Neural progenitor cell (in vitro differentiated cells): ENCODE measurements around the gene CCDC136. TPM values are rescaled to one million over a fixed set of nuclear protein-coding genes. Genes with fewer than 3 reads are reported as not detected.

Experiments used
- DNase-seq: peaks from one replicate; pipeline ENCODE4 v3.0.0-alpha.2; 2016; ENCODE audit warnings: low spot score
- H2AFZ ChIP-seq: fragments of 200-600 bp; sonication (generic); replicated peaks from 2 replicates; pipeline ENCODE4 v1.6.1; 2016; ENCODE audit warnings: antibody characterized with exemption
- H3F3A ChIP-seq: fragments of 200-600 bp; sonication (generic); 2 replicates; pipeline ENCODE4 v1.6.1; 2016; ENCODE audit warnings: antibody characterized with exemption, low read depth
- H3K27ac ChIP-seq: fragments of 200-600 bp; sonication (generic); 2 replicates; pipeline ENCODE4 v1.5.1; 2016; ENCODE audit warnings: mild to moderate bottlenecking
- H3K27me3 ChIP-seq: fragments of 200-600 bp; sonication (generic); 2 replicates; pipeline ENCODE4 v1.6.1; 2016; ENCODE audit warnings: mild to moderate bottlenecking, moderate library complexity
- H3K36me3 ChIP-seq: fragments of 200-600 bp; sonication (generic); 2 replicates; pipeline ENCODE4 v1.5.1; 2016
- H3K4me1 ChIP-seq: fragments of 200-600 bp; sonication (generic); 2 replicates; pipeline ENCODE4 v1.6.1; 2016; ENCODE audit warnings: mixed run types
- H3K4me2 ChIP-seq: fragments of 200-600 bp; sonication (generic); 2 replicates; pipeline ENCODE4 v1.6.1; 2016
- H3K4me3 ChIP-seq: fragments of 200-600 bp; sonication (generic); 2 replicates; pipeline ENCODE4 v1.5.1; 2016
- H3K79me2 ChIP-seq: fragments of 200-600 bp; sonication (generic); 2 replicates; pipeline ENCODE4 v1.6.1; 2016; ENCODE audit warnings: low read depth
- H3K9ac ChIP-seq: fragments of 200-600 bp; sonication (generic); 2 replicates; pipeline ENCODE4 v1.6.1; 2016
- H3K9me3 ChIP-seq: fragments of 200-600 bp; sonication (generic); 2 replicates; pipeline ENCODE4 v1.5.1; 2016; ENCODE audit warnings: low read depth
- H4K20me1 ChIP-seq: fragments of 200-600 bp; sonication (generic); 2 replicates; pipeline ENCODE4 v1.6.1; 2016; ENCODE audit warnings: low read depth
- H3K27ac Mint-ChIP-seq: 3 replicates; pipeline ENCODE4 v1.8.0; 2021; ENCODE audit warnings: mixed read lengths
- H3K27me3 Mint-ChIP-seq: 2 replicates; pipeline ENCODE4 v1.8.0; 2022; ENCODE audit warnings: low read depth, mild to moderate bottlenecking, inconsistent platforms, moderate library complexity, mixed read lengths; ENCODE audit not compliant: insufficient read depth
- H3K36me3 Mint-ChIP-seq: 3 replicates; pipeline ENCODE4 v1.8.0; 2021; ENCODE audit warnings: mixed read lengths
- H3K4me1 Mint-ChIP-seq: 3 replicates; pipeline ENCODE4 v1.8.0; 2021; ENCODE audit warnings: mixed read lengths
- H3K4me3 Mint-ChIP-seq: 3 replicates; pipeline ENCODE4 v1.8.0; 2021; ENCODE audit warnings: mild to moderate bottlenecking, moderate library complexity, mixed read lengths
- H3K9me3 Mint-ChIP-seq: 3 replicates; pipeline ENCODE4 v1.8.0; 2020; ENCODE audit warnings: mixed read lengths
- CTCF ChIP-seq: fragments of 200-600 bp; sonication (generic); IDR thresholded peaks from 2 replicates; pipeline ENCODE4 v1.5.1; 2017; ENCODE audit warnings: antibody characterized with exemption, mild to moderate bottlenecking
- EZH2 ChIP-seq: fragments of 200-600 bp; sonication (generic); IDR thresholded peaks from 2 replicates; pipeline ENCODE4 v1.6.1; 2017; ENCODE audit warnings: antibody characterized with exemption, mild to moderate bottlenecking, moderate library complexity
- EZH2phosphoT487 ChIP-seq: fragments of 200-600 bp; sonication (generic); IDR thresholded peaks from 2 replicates; pipeline ENCODE4 v1.6.1; 2017; ENCODE audit warnings: antibody characterized with exemption
- total RNA-seq: library from RNA; depleted of rRNA; stranded (reverse); fragments of >200 nt; gene quantifications from 2 replicates; pipeline ENCODE4 v1.2.3, GENCODE V29; 2015; ENCODE audit warnings: low replicate concordance

The CCDC136 gene
- total RNA-seq, 1 donor from 2014 or later: 93.6 TPM

- Histone ChIP-seq H3K4me1 (peaks cover 12% of the 10 kb centered on the region), H4K20me1 (peaks cover 81% of the 10 kb centered on the region), H3K27me3 (no peaks in the 10 kb centered on the region), H3K4me2 (no peak overlapping the region), H3K27ac (peak overlapping the region; percentile 18), H2AFZ (no peak overlapping the region), H3K9me3 (no peaks in the 10 kb centered on the region), H3K36me3 (peaks cover 14% of the 10 kb centered on the region), H3K4me3 (no peak overlapping the region), H3K9ac (no peak overlapping the region), H3F3A (no peaks in the 10 kb centered on the region), H3K79me2 (peaks cover 100% of the 10 kb centered on the region)
- H3K4me3 Mint-ChIP-seq: no peak overlapping the region
- peaks cover 11% of the 10 kb centered on the region for H3K4me1 Mint-ChIP-seq
- no peaks in the 10 kb centered on the region for H3K27me3 Mint-ChIP-seq
- no peak overlapping the region for H3K27ac Mint-ChIP-seq
- no peak for TF ChIP-seq EZH2
- no peak for TF ChIP-seq EZH2phosphoT487
- TF ChIP-seq CTCF: no peak
- no peaks in the 10 kb centered on the region for H3K9me3 Mint-ChIP-seq
- peaks cover 22% of the 10 kb centered on the region for H3K36me3 Mint-ChIP-seq
- no peak for DNase-seq
These were observed 47.3 kb upstream of the CCDC136 start for GRCh38 chr7:128744366-128744905.

- TF ChIP-seq EZH2: no peak
- TF ChIP-seq EZH2phosphoT487: no peak
- TF ChIP-seq CTCF: no peak
- no peaks in the 10 kb centered on the region for H3K9me3 ChIP-seq
- H3K27ac ChIP-seq: no peak overlapping the region
- H3K4me1 Mint-ChIP-seq: peaks cover 5% of the 10 kb centered on the region
- H3K27ac Mint-ChIP-seq: no peak overlapping the region
- DNase-seq: no peak
- H3K4me3 Mint-ChIP-seq: no peak overlapping the region
- peaks cover 23% of the 10 kb centered on the region for H3K36me3 ChIP-seq
- no peaks in the 10 kb centered on the region for H3K27me3 Mint-ChIP-seq
- H3K36me3 Mint-ChIP-seq: peaks cover 31% of the 10 kb centered on the region
- H3K4me3 ChIP-seq: no peak overlapping the region
- no peak overlapping the region for H3K4me2 ChIP-seq
- H4K20me1 ChIP-seq: peaks cover 69% of the 10 kb centered on the region
- no peaks in the 10 kb centered on the region for H3F3A ChIP-seq
- no peak overlapping the region for H3K9ac ChIP-seq
- no peaks in the 10 kb centered on the region for H3K9me3 Mint-ChIP-seq
- H2AFZ ChIP-seq: no peak overlapping the region
- H3K27me3 ChIP-seq: no peaks in the 10 kb centered on the region
- H3K4me1 ChIP-seq: peaks cover 7% of the 10 kb centered on the region
- H3K79me2 ChIP-seq: peaks cover 98% of the 10 kb centered on the region
These were observed 46.1 kb upstream of the CCDC136 start for GRCh38 chr7:128745706-128746105.

- H4K20me1 ChIP-seq: peaks cover 51% of the 10 kb centered on the region
- H3K27ac Mint-ChIP-seq: no peak overlapping the region
These were observed 44.3 kb upstream of the CCDC136 start for GRCh38 chr7:128747327-128748079.

More at GRCh38 chr7:128747327-128748079, 44.3 kb upstream of the CCDC136 start:
- H3F3A ChIP-seq: no peaks in the 10 kb centered on the region
- H2AFZ ChIP-seq: no peak overlapping the region
- H3K9me3 Mint-ChIP-seq: no peaks in the 10 kb centered on the region
- no peak overlapping the region for H3K27ac ChIP-seq
- H3K4me3 Mint-ChIP-seq: no peak overlapping the region
- H3K36me3 Mint-ChIP-seq: peaks cover 24% of the 10 kb centered on the region
- H3K36me3 ChIP-seq: peaks cover 25% of the 10 kb centered on the region
- no peak overlapping the region for H3K4me2 ChIP-seq
- no peaks in the 10 kb centered on the region for H3K4me1 ChIP-seq
- H3K9me3 ChIP-seq: no peaks in the 10 kb centered on the region
- no peak for TF ChIP-seq CTCF
- no peak for TF ChIP-seq EZH2
- no peak for TF ChIP-seq EZH2phosphoT487
- no peaks in the 10 kb centered on the region for H3K27me3 ChIP-seq
- H3K79me2 ChIP-seq: peaks cover 88% of the 10 kb centered on the region
- H3K27me3 Mint-ChIP-seq: no peaks in the 10 kb centered on the region
- no peak for DNase-seq
- H3K4me1 Mint-ChIP-seq: no peaks in the 10 kb centered on the region
- H3K4me3 ChIP-seq: no peak overlapping the region
- H3K9ac ChIP-seq: no peak overlapping the region
